ENCODE measurements around the gene NOL7. TPM values are rescaled to one million over a fixed set of nuclear protein-coding genes. Genes with fewer than 3 reads are reported as not detected.

The NOL7 gene
- total and polyA plus RNA-seq, 2 experiments from 2014 or later: 97.2 to 251 TPM

DNA sequence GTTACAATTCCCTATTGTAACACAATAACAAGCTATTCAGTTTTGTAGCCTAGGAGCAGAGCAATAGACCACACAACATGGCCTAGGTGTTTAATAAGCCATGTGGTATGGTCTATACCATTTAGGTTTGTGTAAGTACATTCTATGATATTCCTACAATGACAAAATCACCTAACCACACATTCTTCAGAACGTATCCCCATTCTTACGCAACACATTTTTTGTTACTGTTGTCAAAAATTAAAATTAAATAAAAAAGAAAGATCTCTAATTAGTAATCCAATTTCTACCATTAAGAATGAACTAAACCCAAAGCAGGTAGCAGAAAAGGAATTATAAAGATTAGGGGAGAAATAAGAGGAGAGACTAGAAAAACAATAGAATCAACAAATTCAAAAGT lies 52.5 kb downstream of the NOL7 start:
- Histone ChIP-seq H3K4me3 (no peak overlapping the region), H3K79me2 (replicated peaks; ENCODE audit: insufficient read depth) (peaks cover 100% of the 10 kb centered on the region), H3K27me3 (ENCODE audit: insufficient read depth) (no peaks in the 10 kb centered on the region), H3K36me3 (ENCODE audit: insufficient read depth) (no peaks in the 10 kb centered on the region), H3K4me2 (no peak overlapping the region), H4K20me1 (replicated peaks; ENCODE audit: insufficient read depth) (peaks cover 6% of the 10 kb centered on the region), H3F3A (replicated peaks; ENCODE audit: low read depth) (no peaks in the 10 kb centered on the region), H3K27ac (ENCODE audit: low read depth) (no peak overlapping the region), H3K9me2 (ENCODE audit: insufficient read depth) (no peaks in the 10 kb centered on the region), H3K4me1 (ENCODE audit: insufficient read depth) (peaks cover 19% of the 10 kb centered on the region), H2AFZ (no peak overlapping the region)
- Mint-ChIP-seq H3K27me3 (ENCODE audit: insufficient read depth, low read depth, poor library complexity) (peaks cover under 1% of the 10 kb centered on the region), H3K4me3 (no peak overlapping the region), H3K4me1 (peaks cover 42% of the 10 kb centered on the region), H3K9me3 (no peaks in the 10 kb centered on the region), H3K36me3 (ENCODE audit: low read depth) (peaks cover 3% of the 10 kb centered on the region; the same call in 2 of the 3 replicates), H3K27ac (no peak overlapping the region)
- no peak for DNase-seq (ENCODE audit: low spot score)
- ATAC-seq: no peak
- TF ChIP-seq CREB1 (CRISPR knock-in tag; IDR thresholded peaks at IDR 0.05; ENCODE audit: low read depth): no peak

DNA sequence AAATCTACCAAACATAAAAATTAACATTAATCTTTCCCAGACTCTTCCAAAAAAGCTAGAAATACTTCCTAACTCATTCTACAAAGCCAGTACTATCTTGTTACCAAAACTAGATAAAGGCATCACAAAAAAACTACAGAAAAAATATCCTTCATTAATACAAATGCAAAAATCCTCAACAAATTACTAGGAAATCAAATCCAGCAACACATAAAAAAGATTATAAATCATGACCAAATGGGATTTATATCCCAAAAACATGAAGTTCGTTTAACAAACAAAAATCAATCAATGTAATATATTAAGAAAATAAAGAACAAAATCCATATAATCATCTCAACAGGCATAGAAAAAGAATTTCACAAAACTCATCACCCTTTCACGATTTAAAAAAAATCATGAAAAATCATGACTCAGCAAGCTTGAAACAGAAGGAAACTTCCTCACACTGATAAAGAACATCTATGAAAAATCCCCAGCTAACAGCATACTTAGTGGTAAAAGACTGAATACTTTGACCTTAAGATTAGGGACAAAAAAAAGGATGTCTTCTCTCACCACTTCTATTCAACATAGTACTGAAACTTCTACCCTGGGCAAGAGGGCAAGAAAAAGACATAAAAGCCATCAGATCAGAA lies 53.3 kb downstream of the NOL7 start:
- Mint-ChIP-seq H3K27me3 (ENCODE audit: insufficient read depth, low read depth, poor library complexity) (peaks cover 4% of the 10 kb centered on the region), H3K9me3 (no peaks in the 10 kb centered on the region), H3K4me3 (no peak overlapping the region), H3K27ac (peak overlapping the region; percentile 93), H3K36me3 (ENCODE audit: low read depth) (peaks cover 3% of the 10 kb centered on the region; the same call in 2 of the 3 replicates), H3K4me1 (peaks cover 44% of the 10 kb centered on the region)
- Histone ChIP-seq H3K9me2 (ENCODE audit: insufficient read depth) (no peaks in the 10 kb centered on the region), H3K79me2 (replicated peaks; ENCODE audit: insufficient read depth) (peaks cover 100% of the 10 kb centered on the region), H3K27ac (ENCODE audit: low read depth) (no peak overlapping the region), H3F3A (replicated peaks; ENCODE audit: low read depth) (no peaks in the 10 kb centered on the region), H2AFZ (no peak overlapping the region), H3K36me3 (ENCODE audit: insufficient read depth) (no peaks in the 10 kb centered on the region), H3K4me1 (ENCODE audit: insufficient read depth) (peaks cover 15% of the 10 kb centered on the region), H3K4me2 (no peak overlapping the region), H3K4me3 (no peak overlapping the region), H3K27me3 (ENCODE audit: insufficient read depth) (no peaks in the 10 kb centered on the region), H4K20me1 (replicated peaks; ENCODE audit: insufficient read depth) (peaks cover 6% of the 10 kb centered on the region)
- DNase-seq (ENCODE audit: low spot score): no peak
- ATAC-seq: no peak
- TF ChIP-seq NANOG (IDR thresholded peaks at IDR 0.05; ENCODE audit: borderline replicate concordance) (no peak), STAT1 (IDR thresholded peaks at IDR 0.05; ENCODE audit: unreplicated experiment) (no peak), JUNB (IDR thresholded peaks at IDR 0.05; ENCODE audit: unreplicated experiment) (no peak), POLR2AphosphoS5 (IDR thresholded peaks at IDR 0.05; ENCODE audit: low read depth) (no peak), ZNF114 (CRISPR knock-in tag; IDR thresholded peaks at IDR 0.05) (no peak), ZNF331 (CRISPR knock-in tag; IDR thresholded peaks at IDR 0.05; ENCODE audit: low read depth) (no peak)
- TF ChIP-seq, protein P1, sequence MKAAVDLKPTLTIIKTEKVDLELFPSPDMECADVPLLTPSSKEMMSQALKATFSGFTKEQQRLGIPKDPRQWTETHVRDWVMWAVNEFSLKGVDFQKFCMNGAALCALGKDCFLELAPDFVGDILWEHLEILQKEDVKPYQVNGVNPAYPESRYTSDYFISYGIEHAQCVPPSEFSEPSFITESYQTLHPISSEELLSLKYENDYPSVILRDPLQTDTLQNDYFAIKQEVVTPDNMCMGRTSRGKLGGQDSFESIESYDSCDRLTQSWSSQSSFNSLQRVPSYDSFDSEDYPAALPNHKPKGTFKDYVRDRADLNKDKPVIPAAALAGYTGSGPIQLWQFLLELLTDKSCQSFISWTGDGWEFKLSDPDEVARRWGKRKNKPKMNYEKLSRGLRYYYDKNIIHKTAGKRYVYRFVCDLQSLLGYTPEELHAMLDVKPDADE (IDR thresholded peaks at IDR 0.05): no peak
- TF ChIP-seq, protein P2, sequence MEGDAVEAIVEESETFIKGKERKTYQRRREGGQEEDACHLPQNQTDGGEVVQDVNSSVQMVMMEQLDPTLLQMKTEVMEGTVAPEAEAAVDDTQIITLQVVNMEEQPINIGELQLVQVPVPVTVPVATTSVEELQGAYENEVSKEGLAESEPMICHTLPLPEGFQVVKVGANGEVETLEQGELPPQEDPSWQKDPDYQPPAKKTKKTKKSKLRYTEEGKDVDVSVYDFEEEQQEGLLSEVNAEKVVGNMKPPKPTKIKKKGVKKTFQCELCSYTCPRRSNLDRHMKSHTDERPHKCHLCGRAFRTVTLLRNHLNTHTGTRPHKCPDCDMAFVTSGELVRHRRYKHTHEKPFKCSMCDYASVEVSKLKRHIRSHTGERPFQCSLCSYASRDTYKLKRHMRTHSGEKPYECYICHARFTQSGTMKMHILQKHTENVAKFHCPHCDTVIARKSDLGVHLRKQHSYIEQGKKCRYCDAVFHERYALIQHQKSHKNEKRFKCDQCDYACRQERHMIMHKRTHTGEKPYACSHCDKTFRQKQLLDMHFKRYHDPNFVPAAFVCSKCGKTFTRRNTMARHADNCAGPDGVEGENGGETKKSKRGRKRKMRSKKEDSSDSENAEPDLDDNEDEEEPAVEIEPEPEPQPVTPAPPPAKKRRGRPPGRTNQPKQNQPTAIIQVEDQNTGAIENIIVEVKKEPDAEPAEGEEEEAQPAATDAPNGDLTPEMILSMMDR (conservative IDR thresholded peaks at IDR 0.05; ENCODE audit: low read depth in 2 of 2): no peak
- TF ChIP-seq, protein P3, sequence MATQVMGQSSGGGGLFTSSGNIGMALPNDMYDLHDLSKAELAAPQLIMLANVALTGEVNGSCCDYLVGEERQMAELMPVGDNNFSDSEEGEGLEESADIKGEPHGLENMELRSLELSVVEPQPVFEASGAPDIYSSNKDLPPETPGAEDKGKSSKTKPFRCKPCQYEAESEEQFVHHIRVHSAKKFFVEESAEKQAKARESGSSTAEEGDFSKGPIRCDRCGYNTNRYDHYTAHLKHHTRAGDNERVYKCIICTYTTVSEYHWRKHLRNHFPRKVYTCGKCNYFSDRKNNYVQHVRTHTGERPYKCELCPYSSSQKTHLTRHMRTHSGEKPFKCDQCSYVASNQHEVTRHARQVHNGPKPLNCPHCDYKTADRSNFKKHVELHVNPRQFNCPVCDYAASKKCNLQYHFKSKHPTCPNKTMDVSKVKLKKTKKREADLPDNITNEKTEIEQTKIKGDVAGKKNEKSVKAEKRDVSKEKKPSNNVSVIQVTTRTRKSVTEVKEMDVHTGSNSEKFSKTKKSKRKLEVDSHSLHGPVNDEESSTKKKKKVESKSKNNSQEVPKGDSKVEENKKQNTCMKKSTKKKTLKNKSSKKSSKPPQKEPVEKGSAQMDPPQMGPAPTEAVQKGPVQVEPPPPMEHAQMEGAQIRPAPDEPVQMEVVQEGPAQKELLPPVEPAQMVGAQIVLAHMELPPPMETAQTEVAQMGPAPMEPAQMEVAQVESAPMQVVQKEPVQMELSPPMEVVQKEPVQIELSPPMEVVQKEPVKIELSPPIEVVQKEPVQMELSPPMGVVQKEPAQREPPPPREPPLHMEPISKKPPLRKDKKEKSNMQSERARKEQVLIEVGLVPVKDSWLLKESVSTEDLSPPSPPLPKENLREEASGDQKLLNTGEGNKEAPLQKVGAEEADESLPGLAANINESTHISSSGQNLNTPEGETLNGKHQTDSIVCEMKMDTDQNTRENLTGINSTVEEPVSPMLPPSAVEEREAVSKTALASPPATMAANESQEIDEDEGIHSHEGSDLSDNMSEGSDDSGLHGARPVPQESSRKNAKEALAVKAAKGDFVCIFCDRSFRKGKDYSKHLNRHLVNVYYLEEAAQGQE (IDR thresholded peaks at IDR 0.05; ENCODE audit: unreplicated experiment): no peak
